GM12878 (cell line): ENCODE data around the gene SGPP2. TPM values are rescaled to one million over a fixed set of nuclear protein-coding genes. Genes with fewer than 3 reads are reported as not detected.

Source experiments
- ATAC-seq: fragments of 200-7000 bp; cut with Tn5 transposase; 3 replicates; pipeline ENCODE4 v1.9.1; 2020; ENCODE audit warnings: mild to moderate bottlenecking, moderate library complexity
- BruUV-seq: library from RNA; stranded (reverse); fragments of 400-500 nt; replicated peaks from 2 replicates; lab custom pipeline; 2021; lab: Mats Ljungman, UMichigan
- CTCF ChIA-PET: fragments of 300-600 bp; sonication (Branson Sonifier 250); formaldehyde crosslinking; extraction: SDS; loops from one replicate; lab custom pipeline; 2021; ENCODE audit warnings: inconsistent platforms; lab: Yijun Ruan, JAX
- POLR2A ChIA-PET: fragments of 350-600 bp; formaldehyde crosslinking; extraction: SDS; loops from one replicate; lab custom pipeline; 2021; ENCODE audit warnings: inconsistent platforms; lab: Charles Lee
- RAD21 ChIA-PET: fragments of 300-600 bp; sonication (Branson Sonifier 250); formaldehyde crosslinking; loops from one replicate; lab custom pipeline; 2023; ENCODE audit warnings: antibody characterized with exemption; ENCODE audit not compliant: unreplicated experiment; lab: Charles Lee
- SMC1A ChIA-PET: fragments of 300-600 bp; sonication (Branson Sonifier 250); formaldehyde crosslinking; loops from one replicate; lab custom pipeline; 2023; ENCODE audit not compliant: unreplicated experiment, uncharacterized antibody; lab: Charles Lee
- DNase-seq: peaks from one replicate; pipeline ENCODE4 v3.0.0-alpha.2; 2011; ENCODE audit warnings: low read depth, low spot score
- FAIRE-seq: peaks from 3 replicates; lab custom pipeline; 2011; peaks lifted over from hg19 to GRCh38; lab: Jason Lieb, UNC
- H2AFZ ChIP-seq: 2 replicates; pipeline ENCODE4 v1.6.0; 2011; ENCODE audit warnings: low read depth, low read length, control low read depth; ENCODE audit not compliant: control insufficient read depth
- H3K27ac ChIP-seq: 2 replicates; pipeline ENCODE4 v1.5.1; 2011; ENCODE audit warnings: control low read depth; ENCODE audit not compliant: control insufficient read depth, insufficient read depth
- H3K27me3 ChIP-seq, 2 experiments: replicated peaks in 1 of 2; 2 replicates each; pipeline versions ENCODE4 v1.6.0 to v1.6.1; 2011; ENCODE audit warnings: low read length in 1 of 2; ENCODE audit not compliant: control insufficient read depth in 2 of 2, insufficient read depth in 2 of 2
- H3K36me3 ChIP-seq, 2 experiments: 2 replicates each; pipeline ENCODE4 v1.5.1; 2011; ENCODE audit warnings: low read length in 1 of 2; ENCODE audit not compliant: control insufficient read depth in 2 of 2, insufficient read depth in 2 of 2
- H3K4me1 ChIP-seq: 2 replicates; pipeline ENCODE4 v1.6.1; 2011; ENCODE audit warnings: mild to moderate bottlenecking, low read length, moderate library complexity, mixed read lengths; ENCODE audit not compliant: control insufficient read depth, insufficient read depth
- H3K4me2 ChIP-seq: 2 replicates; pipeline ENCODE4 v1.6.0; 2011; ENCODE audit warnings: control low read depth; ENCODE audit not compliant: control insufficient read depth, insufficient read depth
- H3K4me3 ChIP-seq: fragments of 200-600 bp; sonication (generic); 2 replicates; pipeline ENCODE4 v1.5.1; 2016
- H3K79me2 ChIP-seq: 2 replicates; pipeline ENCODE4 v1.6.0; 2011; ENCODE audit warnings: low read length; ENCODE audit not compliant: control insufficient read depth, insufficient read depth
- H3K9ac ChIP-seq: 2 replicates; pipeline ENCODE4 v1.8.0; 2011; ENCODE audit warnings: low read length, control low read depth, mixed read lengths; ENCODE audit not compliant: control insufficient read depth, insufficient read depth
- H3K9me3 ChIP-seq: replicated peaks from 3 replicates; pipeline ENCODE4 v1.5.1; 2011; ENCODE audit warnings: mild to moderate bottlenecking, low read length; ENCODE audit not compliant: control insufficient read depth, insufficient read depth
- H4K20me1 ChIP-seq: 2 replicates; pipeline ENCODE4 v1.6.0; 2011; ENCODE audit not compliant: control insufficient read depth, insufficient read depth
- CHD4 ChIP-seq: fragments of 200-600 bp; sonication (generic); IDR thresholded peaks from 2 replicates; pipeline ENCODE4 v1.6.1; 2016; ENCODE audit warnings: mild to moderate bottlenecking
- JUNB ChIP-seq: IDR thresholded peaks from 2 replicates; pipeline ENCODE4 v1.6.1; 2016; ENCODE audit warnings: antibody characterized with exemption, mild to moderate bottlenecking
- KAT2A ChIP-seq: conservative IDR thresholded peaks from 2 replicates; pipeline ENCODE4 v1.6.1; 2011; ENCODE audit warnings: low read depth, low read length; ENCODE audit not compliant: control insufficient read depth
- RELB ChIP-seq: fragments of 450-650 bp; IDR thresholded peaks from 2 replicates; pipeline ENCODE4 v1.6.1; 2017; ENCODE audit warnings: low read depth, mild to moderate bottlenecking, moderate library complexity
- STAT3 ChIP-seq: IDR thresholded peaks from 2 replicates; pipeline ENCODE4 v1.6.1; 2011; ENCODE audit warnings: low read depth, low read length, improper control_type of control experiment
- WGBS: methylation state at CpG from one replicate; pipeline ENCODE4 v1.1.6; 2016; ENCODE audit warnings: low lambda C conversion rate; ENCODE audit not compliant: insufficient replicate concordance, insufficient coverage; ENCODE audit errors: missing lambda C conversion rate; 5-methylcytosine and 5-hydroxymethylcytosine counted together
- in situ Hi-C: fragments of 300-500 bp; cut with MboI; formaldehyde crosslinking; loops from 9 replicates; pipeline ENCODE4 v1.14.3; 2018; ENCODE audit warnings: mixed read lengths
- intact Hi-C: fragments of 100-400 bp; cut with micrococcal nuclease; formaldehyde crosslinking; loops from one replicate; pipeline ENCODE4 v1.14.2; 2022; ENCODE audit not compliant: unreplicated experiment
- polyA plus RNA-seq, 11 experiments: library from polyadenylated mRNA; depleted of rRNA in 4 of 11; unstranded in 6 of 11; stranded (reverse) in 5 of 11; fragments of >200 nt; fragmentation: Nextera tagmentation in 4 of 11; fragmentation: Illumina TruSeq in 1 of 11; extraction: Ambion mirVana in 4 of 11; extraction: Trizol in 1 of 11; gene quantifications; 1 replicate in 1 of 11; 2 replicates in 10 of 11; pipeline versions ENCODE4 v1.2.1 to v1.2.3, GENCODE V29; 2011 to 2016; ENCODE audit warnings: inconsistent platforms in 2 of 11, missing spikeins in 2 of 11, low read depth in 1 of 11
- total RNA-seq, 4 experiments: library from RNA; depleted of rRNA in 3 of 4; stranded (reverse); fragments of >200 nt in 3 of 4; fragmentation: Illumina TruSeq in 1 of 4; extraction: Trizol in 1 of 4; gene quantifications; 2 replicates each; pipeline versions ENCODE4 v1.2.1 to v1.2.3, GENCODE V29; 2013 to 2021

SGPP2 gene
- total and polyA plus RNA-seq, 10 of the 15 experiments (the other 5 are each of a cell fraction or from before 2014, with no cell fraction given) = 3.5 to 84.9 (median 13.1) TPM

- TF ChIP-seq RELB = no peak
- TF ChIP-seq CHD4 = no peak
Observed at GRCh38 chr2:222391743-222392285, 32.5 kb upstream of the SGPP2 start (continued).

- no peaks in the 10 kb centered on the region for H3K36me3 ChIP-seq
- H2AFZ ChIP-seq = no peak overlapping the region
- ATAC-seq (no peak), DNase-seq (no peak), FAIRE-seq (no peak)
- in situ Hi-C loops (no loop called here), intact Hi-C loops (no loop called here)
- H3K4me1 ChIP-seq = no peaks in the 10 kb centered on the region
- no peaks in the 10 kb centered on the region for H3K79me2 ChIP-seq
- H3K27ac ChIP-seq = no peak overlapping the region
- POLR2A ChIA-PET = no interaction called here
- no peak overlapping the region for H3K4me2 ChIP-seq
- H4K20me1 ChIP-seq = no peaks in the 10 kb centered on the region
- H3K9me3 ChIP-seq = no peaks in the 10 kb centered on the region
- CTCF ChIA-PET = no interaction called here
- H3K4me3 ChIP-seq = no peak overlapping the region
- no peaks in the 10 kb centered on the region for H3K27me3 ChIP-seq
- RAD21 ChIA-PET = no interaction called here
- no peak for TF ChIP-seq KAT2A
- TF ChIP-seq STAT3 = no peak
- TF ChIP-seq JUNB = no peak
- TF ChIP-seq, all 136 proteins: peak for 0
- no peak overlapping the region for H3K9ac ChIP-seq
- SMC1A ChIA-PET = no interaction called here
- no TSS peak for BruUV-seq
- WGBS = 73% methylated on average over 4 of the region's 4 CpGs
Observed at GRCh38 chr2:222393733-222394267, 30.5 kb upstream of the SGPP2 start.
